Spleen (tissue), 11 donors: ENCODE data around the gene SPDEF. TPM values are rescaled to one million over a fixed set of nuclear protein-coding genes. Genes with fewer than 3 reads are reported as not detected.

Source experiments
- DNase-seq: peaks from one replicate; pipeline ENCODE4 v3.0.0-alpha.2; 2020
- H3K27ac ChIP-seq, 8 donors: fragments of 200-600 bp; sonication (generic) in 7 of 8; 1 replicate in 4 of 8; 2 replicates in 4 of 8; pipeline versions ENCODE4 v1.5.0 to v1.8.0; 2016 to 2021; ENCODE audit warnings: inconsistent platforms in 4 of 8, mild to moderate bottlenecking in 4 of 8, moderate library complexity in 1 of 8
- H3K27me3 ChIP-seq, 7 donors: fragments of 200-600 bp; sonication (generic) in 6 of 7; replicated peaks in 1 of 7; 1 replicate in 4 of 7; 2 replicates in 3 of 7; pipeline versions ENCODE4 v1.5.0 to v1.8.0; 2016 to 2021; ENCODE audit warnings: inconsistent platforms in 3 of 7, mild to moderate bottlenecking in 1 of 7
- H3K36me3 ChIP-seq, 6 donors: fragments of 200-600 bp; sonication (generic) in 5 of 6; 1 replicate in 4 of 6; 2 replicates in 2 of 6; pipeline versions ENCODE4 v1.5.0 to v1.8.0; 2016 to 2021; ENCODE audit warnings: inconsistent platforms in 2 of 6
- H3K4me1 ChIP-seq, 6 donors: fragments of 200-600 bp; sonication (generic) in 5 of 6; 1 replicate in 3 of 6; 2 replicates in 3 of 6; pipeline versions ENCODE4 v1.5.0 to v1.8.0; 2016 to 2021; ENCODE audit warnings: inconsistent platforms in 3 of 6
- H3K4me3 ChIP-seq, 8 donors: fragments of 200-600 bp; sonication (generic) in 7 of 8; 1 replicate in 4 of 8; 2 replicates in 4 of 8; pipeline versions ENCODE4 v1.5.0 to v1.8.0; 2016 to 2021; ENCODE audit warnings: inconsistent platforms in 4 of 8, mild to moderate bottlenecking in 4 of 8, moderate library complexity in 2 of 8
- H3K9me3 ChIP-seq, 8 donors: fragments of 200-600 bp; sonication (generic) in 7 of 8; 1 replicate in 4 of 8; 2 replicates in 4 of 8; pipeline versions ENCODE4 v1.5.0 to v1.8.0; 2016 to 2021; ENCODE audit warnings: inconsistent platforms in 4 of 8
- POLR2A ChIP-seq, 3 donors: fragments of 450-650 bp; IDR thresholded peaks; one replicate each; pipeline ENCODE4 v1.5.1; 2017; ENCODE audit warnings: antibody characterized with exemption in 3 of 3, mild to moderate bottlenecking in 1 of 3
- POLR2AphosphoS5 ChIP-seq, 3 donors: sonication (generic); formaldehyde crosslinking; IDR thresholded peaks; one replicate each; pipeline ENCODE4 v1.5.1; 2017; ENCODE audit warnings: antibody characterized with exemption in 3 of 3
- WGBS, 5 donors: extraction: QIAGEN DNeasy Blood & Tissue Kit in 3 of 5; methylation state at CpG; one replicate each; pipeline versions ENCODE4 v1.1.5 to v1.1.7; 2013 to 2018; 5-methylcytosine and 5-hydroxymethylcytosine counted together
- intact Hi-C: fragments of 100-400 bp; cut with DNase I; formaldehyde crosslinking; loops from one replicate; pipeline ENCODE4 v1.15.0; 2023; ENCODE audit warnings: low total_unique reads
- polyA plus RNA-seq, 3 donors: library from polyadenylated mRNA; stranded (reverse); fragments of 200-250 nt; gene quantifications; one replicate each; pipeline ENCODE4 v1.2.1, GENCODE V29; 2013
- total RNA-seq, 7 donors: library from RNA; depleted of rRNA in 3 of 7; stranded (reverse); fragments of >200 nt in 3 of 7; fragmentation: NEBNext Ultra II Directional in 4 of 7; extraction: Animal tissue kit (Norgen Biotek cat#: 25700) in 4 of 7; gene quantifications; one replicate each; pipeline versions ENCODE4 v1.1.0 to v1.2.1, GENCODE V29; 2016 to 2021
- TF ChIP-seq, protein P1 (sequence below), 11 experiments: fragments of 200-600 bp in 7 of 11; fragments of 450-650 bp in 4 of 11; sonication (generic) in 4 of 11; IDR thresholded peaks in 8 of 11; conservative IDR thresholded peaks in 3 of 11; 1 replicate in 7 of 11; 2 replicates in 4 of 11; pipeline versions ENCODE4 v1.4.0 to v1.8.0; 2016 to 2021; ENCODE audit warnings: antibody characterized with exemption in 11 of 11, inconsistent platforms in 4 of 11, mild to moderate bottlenecking in 1 of 11
- donor health status: healthy with polysubstance abuse.
- donor health status: DM: no; HTN: no; CAD: no; lungs with moderate emphysema.
- donor health status: DM: no; HTN: no; CAD: no.
- donor health status: Bipolar disorder and iron deficiency.
- donor health status: healthy.
- donor health status: DM: no; HTN: no; CAD: no.
- donor health status: DM: yes; HTN: yes; CAD: no.

The SPDEF gene
- total and polyA plus RNA-seq, 10 donors = 0.03 to 0.32 (median 0.13) TPM; not detected in 7

DNA sequence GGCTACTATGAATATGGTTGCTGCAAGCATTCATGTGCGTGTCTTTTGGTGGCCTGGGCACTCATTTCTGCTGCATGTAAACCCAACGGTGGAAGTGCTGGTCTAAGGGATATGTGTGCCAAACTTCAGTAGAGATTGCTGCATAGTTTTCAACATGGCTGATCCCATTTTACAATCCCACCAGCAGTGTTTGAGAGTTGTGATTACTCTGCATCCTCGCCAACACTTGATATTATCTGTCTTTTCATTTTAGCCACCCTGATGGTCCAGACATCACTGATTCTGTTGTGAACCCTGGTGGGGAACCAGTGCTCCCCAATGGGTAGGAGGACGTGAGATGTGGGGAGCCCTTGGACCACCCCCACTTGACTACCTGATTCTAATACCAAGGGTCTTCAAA is 62.8 kb downstream of the SPDEF start:
- intact Hi-C loops = no loop called here
- Histone ChIP-seq H3K9me3 (no peaks in the 10 kb centered on the region), H3K36me3 (no peaks in the 10 kb centered on the region), H3K4me3 (no peak overlapping the region), H3K27ac (no peak overlapping the region), H3K4me1 (no peaks in the 10 kb centered on the region), H3K27me3 (no peaks in the 10 kb centered on the region)
- no peak for TF ChIP-seq POLR2AphosphoS5 (IDR thresholded peaks at IDR 0.05)
- no peak for TF ChIP-seq POLR2A (IDR thresholded peaks at IDR 0.05)
- TF ChIP-seq, protein P1, sequence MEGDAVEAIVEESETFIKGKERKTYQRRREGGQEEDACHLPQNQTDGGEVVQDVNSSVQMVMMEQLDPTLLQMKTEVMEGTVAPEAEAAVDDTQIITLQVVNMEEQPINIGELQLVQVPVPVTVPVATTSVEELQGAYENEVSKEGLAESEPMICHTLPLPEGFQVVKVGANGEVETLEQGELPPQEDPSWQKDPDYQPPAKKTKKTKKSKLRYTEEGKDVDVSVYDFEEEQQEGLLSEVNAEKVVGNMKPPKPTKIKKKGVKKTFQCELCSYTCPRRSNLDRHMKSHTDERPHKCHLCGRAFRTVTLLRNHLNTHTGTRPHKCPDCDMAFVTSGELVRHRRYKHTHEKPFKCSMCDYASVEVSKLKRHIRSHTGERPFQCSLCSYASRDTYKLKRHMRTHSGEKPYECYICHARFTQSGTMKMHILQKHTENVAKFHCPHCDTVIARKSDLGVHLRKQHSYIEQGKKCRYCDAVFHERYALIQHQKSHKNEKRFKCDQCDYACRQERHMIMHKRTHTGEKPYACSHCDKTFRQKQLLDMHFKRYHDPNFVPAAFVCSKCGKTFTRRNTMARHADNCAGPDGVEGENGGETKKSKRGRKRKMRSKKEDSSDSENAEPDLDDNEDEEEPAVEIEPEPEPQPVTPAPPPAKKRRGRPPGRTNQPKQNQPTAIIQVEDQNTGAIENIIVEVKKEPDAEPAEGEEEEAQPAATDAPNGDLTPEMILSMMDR (IDR thresholded peaks at IDR 0.05 in 8 of 11, conservative IDR thresholded peaks at IDR 0.05 in 3 of 11) = no peak
- no peak for DNase-seq
- 70 to 81% (median 75%) methylated on average over 4 of the region's 4 CpGs for WGBS, 5 donors

DNA sequence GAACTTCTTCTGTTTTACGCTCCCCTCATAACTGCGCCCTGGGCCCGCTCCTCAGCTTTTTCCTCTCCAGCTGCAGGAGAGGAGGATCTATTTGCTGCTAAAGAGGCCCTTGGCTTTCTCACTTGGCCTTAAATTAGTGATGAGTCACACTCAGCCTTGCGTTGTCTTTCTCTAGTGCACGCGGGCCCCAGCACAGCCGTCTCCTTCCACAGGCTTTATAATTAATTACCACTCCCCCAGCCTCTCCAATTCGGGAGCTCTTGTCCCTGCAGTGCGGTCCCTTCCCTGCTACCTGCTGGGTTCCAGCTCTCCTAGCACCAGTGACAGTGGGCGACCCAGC is 65.1 kb downstream of the SPDEF start:
- intact Hi-C loops = no loop called here
- H3K36me3 ChIP-seq = no peaks in the 10 kb centered on the region
- WGBS, 5 donors = 45 to 52% (median 48%) methylated on average over 10 of the region's 10 CpGs
- peak; percentile 41 for DNase-seq
- H3K4me1 ChIP-seq = no peaks in the 10 kb centered on the region
- TF ChIP-seq, protein P1 (IDR thresholded peaks at IDR 0.05 in 8 of 11, conservative IDR thresholded peaks at IDR 0.05 in 3 of 11) = no peak
- no peak for TF ChIP-seq POLR2AphosphoS5 (IDR thresholded peaks at IDR 0.05)
- no peak for TF ChIP-seq POLR2A (IDR thresholded peaks at IDR 0.05)
- H3K4me3 ChIP-seq = no peak overlapping the region
- no peaks in the 10 kb centered on the region for H3K9me3 ChIP-seq
- no peaks in the 10 kb centered on the region for H3K27me3 ChIP-seq
- H3K27ac ChIP-seq = no peak overlapping the region

DNA sequence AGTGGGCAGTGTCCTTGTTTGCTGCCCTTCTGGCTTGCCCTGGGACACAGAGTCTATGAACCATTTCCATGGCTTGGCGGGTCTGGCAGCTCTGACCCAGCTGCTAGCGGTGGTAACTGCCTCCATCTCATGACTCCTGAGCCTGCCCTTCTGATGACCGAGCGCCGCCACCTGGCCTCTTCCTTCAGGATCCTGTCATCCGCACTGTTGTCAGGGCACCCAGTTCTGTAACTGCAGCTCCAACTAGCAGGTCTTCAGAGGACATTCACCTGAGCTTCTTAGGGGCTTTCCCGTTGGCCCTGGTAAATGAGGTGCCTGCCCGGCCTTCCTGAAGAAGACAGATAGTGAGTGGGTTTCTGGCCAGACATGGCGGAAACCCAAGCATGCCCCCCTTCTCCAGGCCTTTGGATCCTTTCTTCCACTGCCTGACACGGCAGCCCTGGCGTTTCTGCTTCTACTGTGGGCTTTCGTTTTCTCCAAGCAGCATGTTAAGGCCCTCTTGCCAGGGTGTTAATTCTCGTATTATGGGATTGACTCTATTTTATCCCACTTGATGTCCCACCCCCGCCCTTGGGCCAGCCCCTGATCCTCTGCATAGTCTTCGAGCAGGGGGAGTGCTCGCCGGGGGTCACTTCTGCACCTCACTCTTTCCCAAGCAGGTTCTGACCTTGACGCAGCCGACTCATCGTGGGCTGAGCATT is 65.6 kb downstream of the SPDEF start:
- no peaks in the 10 kb centered on the region for H3K27me3 ChIP-seq
- no peak overlapping the region for H3K4me3 ChIP-seq
- TF ChIP-seq POLR2AphosphoS5 (IDR thresholded peaks at IDR 0.05) (no peak), POLR2A (IDR thresholded peaks at IDR 0.05) (no peak)
- TF ChIP-seq, protein P1 (IDR thresholded peaks at IDR 0.05 in 8 of 11, conservative IDR thresholded peaks at IDR 0.05 in 3 of 11) = no peak
- peak; percentile 25 for DNase-seq
- H3K4me1 ChIP-seq = peaks cover 0 to 3% (median 0%) of the 10 kb centered on the region in 6 donors
- no peaks in the 10 kb centered on the region for H3K36me3 ChIP-seq
- intact Hi-C loops = no loop called here
- WGBS, 5 donors = 72 to 83% (median 76%) methylated on average over 20 of the region's 20 CpGs
- H3K27ac ChIP-seq = no peak overlapping the region
- H3K9me3 ChIP-seq = no peaks in the 10 kb centered on the region

GRCh38 chr6:34489207-34489805 is 66.8 kb downstream of the SPDEF start:
- WGBS, 5 donors = 73 to 86% (median 81%) methylated on average over 5 to 9 of the region's 9 CpGs
- H3K4me3 ChIP-seq = no peak overlapping the region
- no peaks in the 10 kb centered on the region for H3K27me3 ChIP-seq
- no peaks in the 10 kb centered on the region for H3K36me3 ChIP-seq
- no peak overlapping the region for H3K27ac ChIP-seq
- peaks cover 0 to 13% (median 1%) of the 10 kb centered on the region in 6 donors for H3K4me1 ChIP-seq
- no peaks in the 10 kb centered on the region for H3K9me3 ChIP-seq
- DNase-seq = peak; percentile 59
- intact Hi-C loops = no loop called here
- TF ChIP-seq POLR2AphosphoS5 (IDR thresholded peaks at IDR 0.05) (no peak), POLR2A (IDR thresholded peaks at IDR 0.05) (no peak)
- TF ChIP-seq, protein P1 (IDR thresholded peaks at IDR 0.05 in 8 of 11, conservative IDR thresholded peaks at IDR 0.05 in 3 of 11) = no peak
